DOHH2 (cell line): ENCODE measurements around the gene C1QTNF12.

Experiments used
- H3F3A ChIP-seq: fragments of 200-600 bp; sonication (generic), shearing (Covaris generic); 2 replicates; pipeline ENCODE4 v1.6.0; 2016; ENCODE audit warnings: antibody characterized with exemption, mild to moderate bottlenecking; ENCODE audit not compliant: control insufficient read depth, insufficient read depth
- H3K27ac ChIP-seq: fragments of 200-600 bp; sonication (generic); 2 replicates; pipeline ENCODE4 v1.5.1; 2014; ENCODE audit warnings: low read depth, mild to moderate bottlenecking, low read length, moderate library complexity
- H3K27me3 ChIP-seq: fragments of 200-600 bp; sonication (generic); 2 replicates; pipeline ENCODE4 v1.6.1; 2014; ENCODE audit warnings: mild to moderate bottlenecking, low read length, mixed read lengths; ENCODE audit not compliant: control insufficient read depth
- H3K36me3 ChIP-seq: fragments of 200-600 bp; sonication (generic); 2 replicates; pipeline ENCODE4 v1.6.1; 2014; ENCODE audit warnings: mild to moderate bottlenecking, low read length, moderate library complexity, mixed read lengths; ENCODE audit not compliant: control insufficient read depth
- H3K4me1 ChIP-seq: fragments of 200-600 bp; sonication (generic); 2 replicates; pipeline ENCODE4 v1.6.1; 2014; ENCODE audit warnings: mild to moderate bottlenecking, low read length, mixed read lengths; ENCODE audit not compliant: control insufficient read depth
- H3K4me2 ChIP-seq: fragments of 200-600 bp; sonication (generic); 2 replicates; pipeline ENCODE4 v1.6.0; 2014; ENCODE audit warnings: mild to moderate bottlenecking, low read length, moderate library complexity
- H3K4me3 ChIP-seq: fragments of 200-600 bp; sonication (generic); 2 replicates; pipeline ENCODE4 v1.5.1; 2014; ENCODE audit warnings: mild to moderate bottlenecking, low read length, mixed read lengths
- H3K79me2 ChIP-seq: fragments of 200-600 bp; sonication (generic); 2 replicates; pipeline ENCODE4 v1.6.1; 2014; ENCODE audit warnings: mild to moderate bottlenecking, low read length, mixed read lengths; ENCODE audit not compliant: control insufficient read depth
- H3K9me2 ChIP-seq: fragments of 200-600 bp; sonication (generic); replicated peaks from 2 replicates; pipeline ENCODE4 v1.6.1; 2014; ENCODE audit warnings: mild to moderate bottlenecking, low read length, mixed read lengths; ENCODE audit not compliant: control insufficient read depth
- H3K9me3 ChIP-seq: fragments of 200-600 bp; sonication (generic); 2 replicates; pipeline ENCODE4 v1.6.1; 2014; ENCODE audit warnings: antibody characterized with exemption, low read length, mixed read lengths; ENCODE audit not compliant: control insufficient read depth, insufficient read depth
- H4K20me1 ChIP-seq: fragments of 200-600 bp; sonication (generic); 2 replicates; pipeline ENCODE4 v1.6.0; 2014; ENCODE audit warnings: low read depth, mild to moderate bottlenecking, antibody characterized with exemption, low read length, moderate library complexity; ENCODE audit not compliant: control insufficient read depth, insufficient read depth
- CTCF ChIP-seq: fragments of 200-600 bp; sonication (generic); IDR thresholded peaks from one replicate; pipeline ENCODE4 v1.5.1; 2014; ENCODE audit warnings: antibody characterized with exemption, mild to moderate bottlenecking, low read depth, low read length; ENCODE audit not compliant: poor library complexity, severe bottlenecking
- EZH2phosphoT487 ChIP-seq: fragments of 200-600 bp; sonication (generic); IDR thresholded peaks from 2 replicates; pipeline ENCODE4 v1.6.1; 2017; ENCODE audit warnings: borderline replicate concordance, mild to moderate bottlenecking, antibody characterized with exemption, low read length, moderate library complexity, mixed read lengths

C1QTNF12 gene

GRCh38 chr1:1239227-1239613 lies 7.3 kb downstream of the C1QTNF12 start:
- no peaks in the 10 kb centered on the region for H3F3A ChIP-seq
- no peaks in the 10 kb centered on the region for H4K20me1 ChIP-seq
- H3K9me2 ChIP-seq: no peaks in the 10 kb centered on the region
- TF ChIP-seq CTCF: no peak
- TF ChIP-seq EZH2phosphoT487: no peak
- no peak overlapping the region for H3K27ac ChIP-seq
- H3K4me1 ChIP-seq: peaks cover 4% of the 10 kb centered on the region; the same call in 1 of the 2 replicates
- H3K4me3 ChIP-seq: no peak overlapping the region
- H3K9me3 ChIP-seq: no peaks in the 10 kb centered on the region
- H3K27me3 ChIP-seq: peaks cover 11% of the 10 kb centered on the region
- H3K4me2 ChIP-seq: no peak overlapping the region
- peaks cover 14% of the 10 kb centered on the region for H3K79me2 ChIP-seq
- peaks cover 9% of the 10 kb centered on the region; the same call in 1 of the 2 replicates for H3K36me3 ChIP-seq

DNA sequence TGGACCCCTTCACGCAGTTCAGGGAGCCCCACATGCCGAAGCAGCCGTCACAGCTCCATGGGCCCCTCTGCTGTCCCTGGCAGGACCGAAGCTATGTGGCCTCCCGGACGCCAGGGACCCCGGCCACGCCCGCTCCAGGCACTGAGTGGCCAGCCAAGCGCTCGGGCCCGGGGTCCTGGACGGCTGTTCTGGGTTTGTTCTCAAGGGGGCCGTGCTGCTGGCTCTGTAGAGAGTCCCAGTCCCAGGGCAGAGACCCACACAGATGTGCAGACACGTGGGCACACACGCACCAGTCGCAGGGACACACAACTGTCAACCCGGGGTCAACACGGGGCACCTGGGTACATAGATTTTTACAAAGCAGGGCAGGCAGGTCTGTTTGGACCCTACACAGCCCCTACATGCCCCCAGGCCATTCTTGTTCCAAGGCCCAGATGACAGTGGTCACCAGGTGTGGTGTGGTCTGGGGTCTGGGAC lies 7.8 kb downstream of the C1QTNF12 start:
- Histone ChIP-seq H3K4me1 (peaks cover 5% of the 10 kb centered on the region; the same call in 1 of the 2 replicates), H3K4me3 (no peak overlapping the region), H3K27me3 (peaks cover 11% of the 10 kb centered on the region), H3F3A (no peaks in the 10 kb centered on the region), H4K20me1 (no peaks in the 10 kb centered on the region), H3K9me2 (no peaks in the 10 kb centered on the region), H3K9me3 (no peaks in the 10 kb centered on the region), H3K4me2 (no peak overlapping the region), H3K79me2 (peaks cover 19% of the 10 kb centered on the region), H3K27ac (no peak overlapping the region), H3K36me3 (peaks cover 13% of the 10 kb centered on the region)
- TF ChIP-seq CTCF (no peak), EZH2phosphoT487 (no peak)

DNA sequence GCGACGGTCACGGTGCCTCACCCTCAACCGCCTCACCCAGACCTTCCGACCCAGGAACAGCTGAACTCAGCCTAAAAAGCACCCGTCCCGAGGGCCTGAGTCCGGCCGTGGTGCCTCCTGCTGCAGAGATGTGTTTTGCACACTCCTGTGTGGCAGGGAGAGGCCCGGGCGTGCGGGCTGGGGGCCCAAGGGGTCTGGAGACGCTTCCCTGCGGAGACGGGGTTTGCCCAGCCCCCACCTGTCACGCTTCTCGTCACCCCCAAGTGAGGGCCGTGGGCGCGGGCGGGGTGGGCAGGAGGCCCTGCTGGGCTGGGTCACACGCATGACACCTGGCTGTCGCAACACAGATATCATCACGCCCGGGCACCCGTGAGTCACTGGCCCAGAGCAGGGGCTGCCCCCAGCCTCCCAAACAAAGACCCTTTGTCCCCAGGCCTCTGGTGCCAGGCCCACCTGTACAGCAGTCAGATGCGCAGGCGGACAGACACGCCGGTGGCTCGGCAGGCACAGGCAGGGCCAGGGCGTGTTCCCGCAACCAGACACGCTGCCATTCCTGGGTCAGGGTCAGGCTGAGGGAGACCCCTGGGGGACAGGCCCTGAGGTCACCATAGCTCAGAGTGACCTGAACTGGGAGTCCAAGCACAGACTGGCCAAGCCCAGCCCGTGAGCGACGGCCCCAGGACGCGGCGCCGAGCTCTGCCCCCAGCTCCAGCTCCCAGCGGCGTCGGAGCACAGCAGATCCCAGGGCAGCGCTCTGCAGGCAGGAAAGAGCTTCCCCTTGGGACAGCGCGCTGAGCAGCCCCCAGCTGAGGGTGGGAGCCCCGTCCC lies 8.4 kb downstream of the C1QTNF12 start:
- peaks cover 11% of the 10 kb centered on the region for H3K27me3 ChIP-seq
- peaks cover 16% of the 10 kb centered on the region for H3K36me3 ChIP-seq
- no peaks in the 10 kb centered on the region for H3K9me2 ChIP-seq
- H3K4me3 ChIP-seq: no peak overlapping the region
- H3K9me3 ChIP-seq: no peaks in the 10 kb centered on the region
- no peaks in the 10 kb centered on the region for H3F3A ChIP-seq
- H3K27ac ChIP-seq: no peak overlapping the region
- peaks cover 25% of the 10 kb centered on the region for H3K79me2 ChIP-seq
- no peak for TF ChIP-seq EZH2phosphoT487
- TF ChIP-seq CTCF: no peak
- H3K4me2 ChIP-seq: no peak overlapping the region
- H4K20me1 ChIP-seq: no peaks in the 10 kb centered on the region
- peaks cover 11% of the 10 kb centered on the region for H3K4me1 ChIP-seq
